Right ventricle myocardium superior (tissue), 1 donor: ENCODE results near the gene NPR1. TPM values are rescaled to one million over a fixed set of nuclear protein-coding genes. Genes with fewer than 3 reads are reported as not detected.
"Not testable (repeated sequence)": the region's sequence is repeated elsewhere in the genome, so short reads cannot be mapped to it uniquely, and the experiment has no call there.

ENCODE experiments used
- ATAC-seq: fragments of 200-7000 bp; cut with Tn5 transposase; one replicate; pipeline ENCODE4 v1.9.1; 2020; ENCODE audit warnings: mild to moderate bottlenecking; ENCODE audit not compliant: poor library complexity
- DNase-seq: peaks from one replicate; pipeline ENCODE4 v3.0.0-alpha.2; 2020
- intact Hi-C: fragments of 100-400 bp; cut with DNase I; formaldehyde crosslinking; loops from one replicate; pipeline ENCODE4 v1.11.2; 2022
- total RNA-seq: library from RNA; stranded (reverse); fragmentation: NEBNext Ultra II Directional; extraction: Animal tissue kit (Norgen Biotek cat#: 25700); gene quantifications from one replicate; pipeline ENCODE4 v1.2.1, GENCODE V29; 2021
- donor health status: DM: no; HTN: yes; CAD: no; lungs with severe emphysema.

Gene NPR1
- total RNA-seq, 1 donor from 2014 or later: 10.0 TPM

- no peak for ATAC-seq
- DNase-seq: peak; percentile 10
- intact Hi-C loops: no loop called here
Measured at GRCh38 chr1:153648000-153648643, 30.4 kb upstream of the NPR1 start.

- intact Hi-C loops: no loop called here
- DNase-seq: peak; percentile 22
Measured at GRCh38 chr1:153649137-153649862, 29.2 kb upstream of the NPR1 start.

DNA sequence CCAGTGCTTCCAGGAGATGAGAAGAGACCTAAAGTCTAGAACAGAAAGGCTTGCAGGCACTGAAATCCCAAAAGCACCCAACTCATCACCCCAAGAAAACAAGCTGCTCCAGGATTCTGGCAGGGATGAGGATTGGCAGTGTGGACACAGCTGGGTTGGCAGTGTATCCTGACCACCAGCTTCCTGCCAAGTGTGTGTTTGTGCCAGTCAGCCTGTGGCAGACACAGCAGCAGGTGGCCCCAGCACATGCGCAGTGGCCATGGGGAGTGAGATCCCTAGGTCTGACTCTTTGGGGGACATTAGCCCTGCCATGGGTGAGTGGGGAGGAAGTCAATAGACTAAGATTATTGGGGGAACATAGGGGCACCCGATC lies 28.6 kb upstream of the NPR1 start:
- peak; percentile 83 for DNase-seq
- intact Hi-C loops: no loop called here
- peak; percentile 84 for ATAC-seq

More at GRCh38 chr1:153649137-153649862, 29.2 kb upstream of the NPR1 start:
- ATAC-seq: peak; percentile 1

DNA sequence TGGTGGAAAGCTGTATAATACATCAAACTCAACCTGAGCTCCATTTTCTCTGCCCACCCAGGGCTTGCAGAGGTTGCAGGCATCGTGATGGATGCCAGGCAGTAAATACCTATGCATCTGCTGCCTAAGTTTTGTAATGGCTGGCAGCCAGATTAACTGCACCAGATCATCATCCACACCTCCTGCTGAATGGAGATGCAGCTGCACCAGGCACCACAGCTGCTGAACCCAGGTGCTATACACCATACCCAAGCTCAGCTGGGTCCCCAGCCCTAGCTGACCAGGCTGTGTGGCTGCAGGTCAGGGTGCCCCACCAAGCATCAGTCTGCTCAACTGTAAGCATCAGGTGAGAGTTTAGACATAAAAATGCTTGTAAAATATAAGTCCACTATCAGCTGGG lies 26.7 kb upstream of the NPR1 start:
- intact Hi-C loops: no loop called here

DNA sequence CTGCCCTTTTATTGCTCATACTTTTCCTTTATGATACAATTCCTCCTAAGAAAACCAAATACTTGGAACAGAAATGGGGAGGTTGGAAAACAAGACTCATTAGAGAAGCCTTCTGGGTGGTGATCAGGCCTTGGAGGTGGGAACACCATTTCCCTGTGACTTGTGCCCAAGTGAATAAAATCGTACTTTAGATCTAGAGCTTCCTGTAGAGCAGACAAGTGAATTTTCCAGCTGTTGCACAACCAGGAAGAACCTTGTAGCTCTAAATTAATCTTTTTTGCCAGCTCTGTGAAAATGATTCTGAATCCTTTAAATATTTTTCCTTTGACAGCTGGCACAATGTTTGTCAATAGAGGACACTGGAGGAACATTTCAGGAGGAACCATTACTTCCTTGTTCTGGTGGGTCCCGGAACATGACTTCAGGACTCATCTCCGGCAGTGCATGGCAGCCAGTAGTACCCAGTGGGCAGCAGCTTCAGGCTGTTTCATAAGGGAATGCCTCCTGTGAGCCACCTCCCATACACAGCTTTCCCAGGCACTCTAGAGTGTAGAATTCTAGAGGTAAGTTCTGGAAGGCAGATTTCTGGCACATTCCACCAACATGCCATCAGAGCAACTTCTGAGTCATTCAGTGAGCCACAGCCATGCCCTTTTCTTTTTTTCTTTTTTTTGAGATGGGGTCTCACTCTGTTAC lies 25.5 kb upstream of the NPR1 start:
- intact Hi-C loops: no loop called here

More for the DNA sequence above, 26.7 kb upstream of the NPR1 start:
- no peak for ATAC-seq
- DNase-seq: no peak

GRCh38 chr1:153655333-153655732 lies 23.2 kb upstream of the NPR1 start:
- intact Hi-C loops: no loop called here
- DNase-seq (no peak), ATAC-seq (no peak)

More for the DNA sequence above, 25.5 kb upstream of the NPR1 start:
- no peak for DNase-seq
- ATAC-seq: no peak

GRCh38 chr1:153658400-153659174 lies 19.9 kb upstream of the NPR1 start, which contains the start of gene SNAPIN:
Gene SNAPIN, plus strand, starts transcription at chr1:153658703. Its CDS starts 41 bp downstream, at chr1:153658744.
- peak; percentile 95 for DNase-seq
- intact Hi-C loops: no loop called here

DNA sequence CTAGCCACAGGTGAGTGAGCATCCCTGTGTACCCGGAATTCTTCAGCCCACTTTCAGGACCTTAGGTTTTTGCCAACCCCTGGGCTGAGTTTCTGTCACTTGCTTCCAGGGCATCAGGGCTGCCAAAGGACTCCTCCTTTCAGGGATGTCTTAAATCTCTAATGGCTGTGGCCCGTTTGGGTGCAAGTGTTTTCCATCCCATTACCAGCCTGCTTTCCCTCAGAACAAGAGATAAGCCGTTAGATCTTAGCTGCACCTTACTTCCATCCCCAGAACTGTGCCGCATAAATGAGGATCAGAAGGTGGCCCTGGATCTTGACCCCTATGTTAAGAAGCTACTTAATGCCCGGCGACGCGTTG lies 19.3 kb upstream of the NPR1 start:
- no peak for DNase-seq
- no peak for ATAC-seq
- intact Hi-C loops: no loop called here

More at GRCh38 chr1:153658400-153659174, 19.9 kb upstream of the NPR1 start, which contains the start of gene SNAPIN:
- ATAC-seq: peak; percentile 98

GRCh38 chr1:153659656-153660055 lies 18.8 kb upstream of the NPR1 start:
- DNase-seq: no peak
- ATAC-seq: no peak
- intact Hi-C loops: loop anchor here (10.0 kb wide), 1 partner anchor 85 kb away; no protein-coding TSS in a partner anchor

DNA sequence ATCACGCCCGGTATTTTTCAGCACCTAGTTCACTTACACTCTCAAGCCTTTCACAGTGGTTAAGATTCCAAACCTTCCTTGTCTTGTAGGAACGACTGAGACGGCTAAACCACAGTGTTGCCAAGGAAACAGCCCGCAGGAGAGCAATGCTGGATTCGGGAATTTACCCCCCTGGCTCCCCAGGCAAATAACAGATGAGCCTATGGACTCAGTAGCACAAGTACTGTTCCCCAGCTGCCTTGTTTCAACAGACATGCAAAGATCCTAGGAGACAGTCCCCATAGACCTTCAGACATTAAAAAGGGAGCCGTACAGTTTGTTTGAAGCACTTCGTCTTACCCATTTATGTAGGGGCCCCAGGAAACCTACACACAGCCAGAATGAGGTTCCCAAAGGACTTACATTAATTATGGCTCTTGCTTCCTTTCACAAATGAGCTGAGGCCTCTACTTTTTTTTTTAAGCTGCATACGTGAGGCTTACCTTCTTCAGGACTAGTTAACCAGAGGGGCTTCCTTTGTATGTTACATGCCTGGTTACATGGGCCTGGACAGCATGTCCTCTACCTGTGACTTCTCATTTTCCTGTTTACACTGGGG lies 17.3 kb upstream of the NPR1 start:
- no peak for DNase-seq
- no peak for ATAC-seq
- intact Hi-C loops: loop anchor here (10.0 kb wide), 1 partner anchor 86 kb away; no protein-coding TSS in a partner anchor

- DNase-seq (no peak), ATAC-seq (no peak)
- intact Hi-C loops: loop anchor here (10.0 kb wide), 1 partner anchor 87 kb away; no protein-coding TSS in a partner anchor
Measured at GRCh38 chr1:153662269-153662668, 16.2 kb upstream of the NPR1 start.

GRCh38 chr1:153663211-153663610 lies 15.3 kb upstream of the NPR1 start:
- no peak for ATAC-seq

GRCh38 chr1:153667439-153667838 lies 11.0 kb upstream of the NPR1 start:
- DNase-seq (no peak), ATAC-seq (no peak)
- intact Hi-C loops: loop anchor here (10.0 kb wide), 1 partner anchor 93 kb away; no protein-coding TSS in a partner anchor

More at GRCh38 chr1:153663211-153663610, 15.3 kb upstream of the NPR1 start:
- intact Hi-C loops: loop anchor here (10.0 kb wide), 1 partner anchor 88 kb away; no protein-coding TSS in a partner anchor
- no peak for DNase-seq

DNA sequence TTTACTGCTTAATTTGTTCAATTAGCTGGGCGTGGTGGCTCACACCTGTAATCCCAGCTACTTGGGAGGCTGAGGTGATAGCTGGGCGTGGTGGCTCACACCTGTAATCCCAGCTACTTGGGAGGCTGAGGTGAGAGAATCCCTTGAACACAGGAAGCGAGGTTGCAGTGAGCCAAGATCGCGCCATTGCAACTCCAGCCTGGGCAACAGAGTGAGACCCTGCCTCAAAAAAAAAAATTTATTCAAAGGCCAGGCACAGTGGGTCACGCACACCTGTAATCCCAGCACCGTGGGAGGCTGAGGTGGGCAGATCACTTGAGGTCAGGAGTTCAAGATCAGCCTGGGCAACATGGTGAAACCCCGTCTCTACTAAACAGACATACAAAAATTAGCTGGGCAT lies 9.8 kb upstream of the NPR1 start:
- not testable (repeated sequence) for ATAC-seq
- DNase-seq: peak; percentile 26
- intact Hi-C loops: loop anchor here (10.0 kb wide), 1 partner anchor 94 kb away; no protein-coding TSS in a partner anchor

DNA sequence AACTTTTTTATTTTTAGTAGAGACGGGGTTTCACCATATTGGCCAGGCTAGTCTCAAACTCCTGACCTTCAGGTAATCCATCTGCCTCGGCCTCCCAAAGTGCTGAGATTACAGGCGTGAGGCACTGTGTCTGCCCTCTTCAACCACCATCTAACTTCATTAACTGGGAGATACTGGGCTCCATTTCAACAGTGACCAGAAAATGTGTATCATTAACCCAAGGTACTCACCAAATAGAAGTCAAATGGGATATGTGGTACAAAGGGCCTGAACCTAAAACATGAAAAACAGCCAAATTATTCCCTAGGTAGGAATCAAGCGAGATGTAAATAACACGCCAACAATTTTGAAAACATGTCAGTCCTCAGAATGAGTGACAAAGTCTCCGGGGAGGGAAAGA lies 8.9 kb upstream of the NPR1 start:
- intact Hi-C loops: loop anchor here (10.0 kb wide), 1 partner anchor 95 kb away; no protein-coding TSS in a partner anchor
- peak; percentile 6 for DNase-seq

GRCh38 chr1:153670257-153670858 lies 8.1 kb upstream of the NPR1 start:
- ATAC-seq (peak; percentile 19), DNase-seq (no peak)
- intact Hi-C loops: no loop called here

More for the DNA sequence above, 8.9 kb upstream of the NPR1 start:
- no peak for ATAC-seq

DNA sequence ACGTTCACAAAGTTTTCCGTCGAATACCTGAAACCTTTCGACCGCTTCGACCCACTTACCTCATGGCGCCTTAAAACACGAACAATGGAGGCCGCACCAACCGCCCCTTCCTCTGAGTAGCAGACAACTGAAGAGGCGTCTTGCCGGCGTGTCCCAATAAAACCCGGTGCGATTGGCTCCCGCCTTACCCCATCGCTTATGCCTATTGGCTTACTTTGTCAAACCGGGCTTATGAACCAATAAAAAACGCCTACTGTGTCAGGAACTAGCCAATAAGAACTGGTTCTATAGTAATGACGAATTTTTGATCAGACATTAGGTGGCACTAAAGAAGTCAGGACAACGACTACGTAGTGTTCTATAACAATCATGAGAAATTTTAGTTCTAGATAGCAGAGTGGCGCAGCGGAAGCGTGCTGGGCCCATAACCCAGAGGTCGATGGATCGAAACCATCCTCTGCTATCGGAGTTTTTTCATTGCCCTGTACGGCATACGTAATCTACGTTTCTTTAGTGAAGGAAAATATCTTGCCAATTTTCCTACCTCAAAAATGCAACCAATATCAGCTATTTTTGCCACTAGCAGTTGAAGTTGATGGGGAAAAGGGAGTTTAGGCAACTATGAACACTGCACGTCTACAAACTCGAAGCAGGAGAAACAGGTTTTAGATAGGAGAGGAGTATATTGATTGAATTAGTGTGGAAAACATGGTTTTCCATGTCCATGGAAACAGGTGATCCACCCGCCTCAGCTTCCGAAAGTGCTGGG lies 7.4 kb upstream of the NPR1 start, which contains the start of gene ILF2:
TSS of gene ILF2 (minus strand) at position 135 of the 769 bp plus-strand sequence. CDS start at position 64, 71 bp downstream.
- intact Hi-C loops: no loop called here
- DNase-seq (peak; percentile 98), ATAC-seq (peak; percentile 96)
